OCI-LY3 (cell line): ENCODE data around the gene VTCN1.

Experiments used
- CTCF ChIP-seq: fragments of 200-600, 300-600 bp; sonication (generic); IDR thresholded peaks from 2 replicates; pipeline ENCODE4 v1.5.1; 2014; ENCODE audit warnings: antibody characterized with exemption, low read length, low read depth
- EZH2phosphoT487 ChIP-seq: fragments of 200-600 bp; shearing (Covaris generic); IDR thresholded peaks from 2 replicates; pipeline ENCODE4 v1.6.1; 2018; ENCODE audit warnings: antibody characterized with exemption, mixed run types, low read depth

- TF ChIP-seq CTCF (no peak), EZH2phosphoT487 (no peak)
These were observed 33.4 kb downstream of the VTCN1 start for GRCh38 chr1:117177376-117177775.
